Measurements from ENCODE around the gene PLA2G15.

GRCh38 chr16:68290450-68290849 lies 45.3 kb downstream of the PLA2G15 start:
- TF ChIP-seq CTCF (IDR thresholded peaks at IDR 0.05; ENCODE audit: poor library complexity) = no peak
- no peak for TF ChIP-seq EZH2phosphoT487 (IDR thresholded peaks at IDR 0.05; ENCODE audit: low read depth, severe bottlenecking, unreplicated experiment)
- no peak for TF ChIP-seq EZH2 (IDR thresholded peaks at IDR 0.05; ENCODE audit: borderline replicate concordance)

Data from hepatocyte (in vitro differentiated cells).